ENCODE results near the gene UNG.

- TF ChIP-seq CTCF (IDR thresholded peaks at IDR 0.05): no peak
- no peak for TF ChIP-seq POLR2A (IDR thresholded peaks at IDR 0.05)
Measured at GRCh38 chr12:109112720-109113465, 15.5 kb downstream of the UNG start.
